OCI-LY3 (cell line): Measurements from ENCODE around the gene CDPF1.

Experiments used
- H2AFZ ChIP-seq: fragments of 200-600, 300-600 bp; shearing (Covaris generic); 2 replicates; pipeline ENCODE4 v1.6.0; 2014; ENCODE audit warnings: antibody characterized with exemption, low read depth, low read length
- H3K27ac ChIP-seq: fragments of 200-600, 300-600 bp; sonication (generic); 2 replicates; pipeline ENCODE4 v1.5.1; 2014; ENCODE audit warnings: mild to moderate bottlenecking, low read length, moderate library complexity, mixed read lengths
- H3K27me3 ChIP-seq: fragments of 200-600, 300-600 bp; sonication (generic); 2 replicates; pipeline ENCODE4 v1.6.1; 2014; ENCODE audit warnings: low read depth, low read length, mixed read lengths
- H3K36me3 ChIP-seq: fragments of 200-600, 300-600 bp; sonication (generic); replicated peaks from 2 replicates; pipeline ENCODE3; 2014; ENCODE audit warnings: low read depth, low read length, mixed read lengths
- H3K4me1 ChIP-seq: fragments of 300-600, 200-600 bp; sonication (generic); 2 replicates; pipeline ENCODE4 v1.6.1; 2014; ENCODE audit warnings: low read length, mixed read lengths
- H3K4me2 ChIP-seq: fragments of 200-600, 300-600 bp; sonication (generic); 2 replicates; pipeline ENCODE4 v1.6.1; 2014; ENCODE audit warnings: low read length, mixed read lengths
- H3K4me3 ChIP-seq: fragments of 300-600, 200-600 bp; sonication (generic); 2 replicates; pipeline ENCODE4 v1.5.1; 2014; ENCODE audit warnings: antibody characterized with exemption, mild to moderate bottlenecking, low read length, moderate library complexity
- H3K79me2 ChIP-seq: fragments of 300-600, 200-600 bp; shearing (Covaris generic); 2 replicates; pipeline ENCODE4 v1.6.1; 2014; ENCODE audit warnings: mild to moderate bottlenecking, low read length, mixed read lengths
- H3K9ac ChIP-seq: fragments of 300-600, 200-600 bp; shearing (Covaris generic); 2 replicates; pipeline ENCODE4 v1.6.0; 2014; ENCODE audit warnings: mild to moderate bottlenecking, low read length, moderate library complexity
- H3K9me3 ChIP-seq: fragments of 200-600, 300-600 bp; shearing (Covaris generic); 2 replicates; pipeline ENCODE4 v1.6.1; 2014; ENCODE audit warnings: low read length, mixed read lengths; ENCODE audit not compliant: insufficient read depth
- H4K20me1 ChIP-seq: fragments of 200-600, 300-600 bp; sonication (generic); 2 replicates; pipeline ENCODE4 v1.6.1; 2016; ENCODE audit warnings: low read length, mixed read lengths; ENCODE audit not compliant: insufficient read depth
- EZH2phosphoT487 ChIP-seq: fragments of 200-600 bp; shearing (Covaris generic); IDR thresholded peaks from 2 replicates; pipeline ENCODE4 v1.6.1; 2018; ENCODE audit warnings: antibody characterized with exemption, mixed run types, low read depth
- TF ChIP-seq, protein P1 (sequence below): fragments of 200-600, 300-600 bp; sonication (generic); IDR thresholded peaks from 2 replicates; pipeline ENCODE4 v1.5.1; 2014; ENCODE audit warnings: antibody characterized with exemption, low read length, low read depth

Gene CDPF1

DNA sequence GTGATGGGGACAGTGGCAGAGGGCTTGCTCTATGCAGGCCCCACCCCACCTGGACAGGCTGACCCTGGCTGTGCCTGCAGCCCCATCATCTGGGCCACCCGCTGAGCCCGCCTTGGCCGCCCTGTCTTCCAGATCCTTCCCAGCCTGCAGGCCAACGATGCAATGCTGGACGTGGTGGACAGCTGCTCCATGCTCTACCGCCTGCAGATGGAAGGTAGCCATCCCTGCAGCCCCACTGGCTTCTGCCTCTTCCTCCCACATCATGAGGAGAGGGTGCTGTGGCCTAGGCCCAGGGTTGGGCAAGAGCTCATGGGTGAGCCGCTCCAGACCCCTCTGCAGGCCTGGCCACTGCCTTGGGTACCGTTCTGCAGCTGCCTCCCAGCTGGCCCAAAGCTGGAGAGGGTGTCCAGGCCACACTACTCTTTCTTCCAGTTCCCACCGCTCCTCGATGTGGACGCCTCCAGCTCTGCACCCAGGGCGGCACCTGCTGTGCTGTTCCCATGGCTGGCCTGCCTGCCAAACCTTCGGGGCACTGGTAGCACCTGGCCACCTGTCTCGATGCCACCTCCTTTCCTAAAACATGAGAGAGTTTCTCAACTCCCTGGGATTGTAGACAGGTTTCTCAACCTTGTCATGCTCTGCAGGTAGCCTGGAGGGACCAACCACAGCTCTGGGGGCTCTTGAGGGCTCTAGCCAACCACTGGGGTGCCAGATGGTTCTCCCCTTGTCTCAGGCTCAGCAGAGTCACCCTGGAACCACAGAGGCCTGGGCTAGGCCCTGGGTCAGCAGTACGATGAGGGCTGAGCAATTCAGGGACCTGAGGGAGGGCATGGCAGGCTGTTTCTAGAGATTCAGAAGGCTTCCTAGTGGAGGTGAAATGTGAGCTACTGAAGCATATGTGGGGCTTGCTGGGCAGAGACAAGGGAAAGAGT lies 37.1 kb upstream of the CDPF1 start:
- H3K79me2 ChIP-seq: no peaks in the 10 kb centered on the region
- H2AFZ ChIP-seq: no peak overlapping the region
- H3K4me2 ChIP-seq: no peak overlapping the region
- TF ChIP-seq EZH2phosphoT487: no peak
- TF ChIP-seq, protein P1, sequence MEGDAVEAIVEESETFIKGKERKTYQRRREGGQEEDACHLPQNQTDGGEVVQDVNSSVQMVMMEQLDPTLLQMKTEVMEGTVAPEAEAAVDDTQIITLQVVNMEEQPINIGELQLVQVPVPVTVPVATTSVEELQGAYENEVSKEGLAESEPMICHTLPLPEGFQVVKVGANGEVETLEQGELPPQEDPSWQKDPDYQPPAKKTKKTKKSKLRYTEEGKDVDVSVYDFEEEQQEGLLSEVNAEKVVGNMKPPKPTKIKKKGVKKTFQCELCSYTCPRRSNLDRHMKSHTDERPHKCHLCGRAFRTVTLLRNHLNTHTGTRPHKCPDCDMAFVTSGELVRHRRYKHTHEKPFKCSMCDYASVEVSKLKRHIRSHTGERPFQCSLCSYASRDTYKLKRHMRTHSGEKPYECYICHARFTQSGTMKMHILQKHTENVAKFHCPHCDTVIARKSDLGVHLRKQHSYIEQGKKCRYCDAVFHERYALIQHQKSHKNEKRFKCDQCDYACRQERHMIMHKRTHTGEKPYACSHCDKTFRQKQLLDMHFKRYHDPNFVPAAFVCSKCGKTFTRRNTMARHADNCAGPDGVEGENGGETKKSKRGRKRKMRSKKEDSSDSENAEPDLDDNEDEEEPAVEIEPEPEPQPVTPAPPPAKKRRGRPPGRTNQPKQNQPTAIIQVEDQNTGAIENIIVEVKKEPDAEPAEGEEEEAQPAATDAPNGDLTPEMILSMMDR: no peak
- H3K27me3 ChIP-seq: no peaks in the 10 kb centered on the region
- peaks cover 2% of the 10 kb centered on the region for H3K36me3 ChIP-seq
- H3K27ac ChIP-seq: no peak overlapping the region
- peaks cover 2% of the 10 kb centered on the region; the same call in 1 of the 2 replicates for H3K4me1 ChIP-seq
- no peaks in the 10 kb centered on the region for H3K9me3 ChIP-seq
- no peaks in the 10 kb centered on the region for H4K20me1 ChIP-seq
- no peak overlapping the region for H3K9ac ChIP-seq
- H3K4me3 ChIP-seq: no peak overlapping the region

DNA sequence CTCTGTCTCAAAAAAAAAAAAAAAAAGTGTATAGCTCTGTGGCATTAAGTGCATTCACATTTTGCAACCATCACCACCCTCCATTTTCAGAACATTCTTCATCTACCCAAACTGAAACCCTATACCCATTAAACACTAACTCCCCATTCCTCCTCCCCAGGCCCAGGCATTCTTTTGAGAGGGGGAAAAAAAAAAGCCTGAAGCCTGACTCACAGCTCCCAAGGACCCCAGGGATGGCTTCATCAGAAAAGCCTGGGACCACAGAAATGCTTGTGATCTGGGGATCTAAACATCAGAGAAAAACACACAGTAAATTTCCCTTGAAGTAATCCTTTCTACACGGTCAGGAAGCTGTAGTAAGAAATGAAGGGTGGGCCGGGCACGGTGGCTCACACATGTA lies 35.9 kb upstream of the CDPF1 start:
- no peak overlapping the region for H2AFZ ChIP-seq
- no peaks in the 10 kb centered on the region for H3K79me2 ChIP-seq
- peaks cover 7% of the 10 kb centered on the region for H3K36me3 ChIP-seq
- no peak for TF ChIP-seq EZH2phosphoT487
- TF ChIP-seq, protein P1: no peak
- no peak overlapping the region for H3K4me3 ChIP-seq
- H3K27ac ChIP-seq: no peak overlapping the region
- no peak overlapping the region for H3K9ac ChIP-seq
- no peak overlapping the region for H3K4me2 ChIP-seq
- no peaks in the 10 kb centered on the region for H3K9me3 ChIP-seq
- H3K4me1 ChIP-seq: peaks cover 2% of the 10 kb centered on the region; the same call in 1 of the 2 replicates
- H4K20me1 ChIP-seq: no peaks in the 10 kb centered on the region
- no peaks in the 10 kb centered on the region for H3K27me3 ChIP-seq

DNA sequence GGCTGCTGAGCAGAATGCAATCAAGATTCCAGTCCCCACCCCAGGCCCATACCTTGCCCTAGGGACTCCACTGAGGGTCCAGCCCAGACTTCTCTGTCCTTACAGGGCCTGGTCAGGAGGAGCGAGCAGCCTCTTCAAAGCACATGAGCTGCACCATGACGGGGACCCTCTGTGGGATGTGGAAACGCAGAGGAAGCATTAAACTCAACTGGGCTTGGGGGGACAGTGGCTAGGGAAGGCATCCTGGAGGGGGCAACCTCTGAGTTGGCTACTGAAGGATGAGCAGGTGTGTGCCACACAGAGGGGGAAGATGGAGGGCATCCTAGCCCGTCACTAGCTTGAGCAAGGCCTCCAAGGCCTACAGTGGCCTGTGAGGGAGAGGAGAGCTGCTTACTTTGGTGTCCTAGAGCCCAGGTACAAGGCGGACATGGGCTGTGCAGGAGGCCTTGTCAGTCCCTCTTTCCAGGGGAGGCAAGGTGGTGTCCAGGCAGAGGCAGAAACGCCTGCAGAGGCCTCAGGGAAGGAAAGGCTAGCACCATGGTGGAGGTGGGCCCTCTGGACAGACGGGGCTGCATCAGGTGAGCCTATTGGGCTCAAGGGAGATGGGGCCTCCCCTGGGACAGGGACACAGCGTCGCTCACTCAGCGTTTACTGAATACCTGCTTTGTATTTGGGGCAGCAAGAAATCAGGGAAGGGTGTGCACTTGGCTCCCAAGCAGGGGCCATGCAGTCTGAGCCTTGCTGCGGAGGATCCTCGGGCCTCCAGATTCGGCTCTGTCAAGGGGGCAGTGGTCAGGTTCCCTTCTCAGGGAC lies 32.0 kb upstream of the CDPF1 start:
- Histone ChIP-seq H3K9ac (no peak overlapping the region), H2AFZ (no peak overlapping the region), H3K36me3 (peaks cover 14% of the 10 kb centered on the region), H3K79me2 (no peaks in the 10 kb centered on the region), H3K4me1 (peaks cover 11% of the 10 kb centered on the region), H3K4me3 (no peak overlapping the region), H3K9me3 (no peaks in the 10 kb centered on the region), H4K20me1 (no peaks in the 10 kb centered on the region), H3K4me2 (no peak overlapping the region), H3K27ac (no peak overlapping the region), H3K27me3 (no peaks in the 10 kb centered on the region)
- no peak for TF ChIP-seq EZH2phosphoT487
- TF ChIP-seq, protein P1: no peak

DNA sequence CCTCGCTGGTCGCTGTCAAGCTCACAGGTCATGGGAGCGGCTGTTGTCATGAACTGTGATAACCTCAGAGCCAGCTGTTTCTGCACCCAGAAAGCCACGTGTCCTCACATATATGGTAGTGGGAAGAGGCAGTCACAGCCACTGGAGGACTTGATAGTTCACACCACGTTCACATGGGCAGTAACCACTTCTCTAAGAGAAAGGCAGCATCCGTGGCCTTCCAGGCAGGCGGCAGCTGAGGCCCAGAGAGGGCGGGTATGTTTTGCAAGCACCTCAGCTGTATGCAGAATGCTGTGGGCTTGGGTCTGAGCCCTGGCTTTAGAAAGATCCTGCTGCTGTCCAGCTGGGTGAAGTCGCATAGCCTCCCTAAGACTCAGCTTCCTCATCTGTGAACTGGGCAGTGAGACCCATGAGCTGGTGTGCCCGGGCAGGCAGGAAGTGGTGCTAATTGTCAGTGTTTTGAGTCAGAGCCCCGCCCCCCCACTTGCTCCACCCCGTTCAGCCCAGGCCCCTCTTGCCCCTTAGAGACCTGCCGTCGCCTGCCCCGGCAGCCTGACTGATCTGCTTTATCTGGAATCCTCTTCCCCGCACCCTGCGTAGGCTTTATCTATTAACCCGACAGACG lies 31.0 kb upstream of the CDPF1 start:
- Histone ChIP-seq H3K9me3 (no peaks in the 10 kb centered on the region), H2AFZ (no peak overlapping the region), H3K4me2 (no peak overlapping the region)

More for the DNA sequence above, 31.0 kb upstream of the CDPF1 start:
- no peak overlapping the region for H3K9ac ChIP-seq
- no peaks in the 10 kb centered on the region for H3K79me2 ChIP-seq
- no peak overlapping the region for H3K4me3 ChIP-seq
- H3K27me3 ChIP-seq: no peaks in the 10 kb centered on the region
- H3K4me1 ChIP-seq: peaks cover 11% of the 10 kb centered on the region
- H3K27ac ChIP-seq: no peak overlapping the region
- H3K36me3 ChIP-seq: peaks cover 14% of the 10 kb centered on the region
- no peaks in the 10 kb centered on the region for H4K20me1 ChIP-seq
- TF ChIP-seq, protein P1: no peak
- TF ChIP-seq EZH2phosphoT487: no peak
